Upper lobe of left lung (tissue), 6 donors: ENCODE measurements around the gene ANAPC16. TPM values are rescaled to one million over a fixed set of nuclear protein-coding genes. Genes with fewer than 3 reads are reported as not detected.

Source experiments
- ATAC-seq, 2 donors: fragments of 200-7000 bp; cut with Tn5 transposase; one replicate each; pipeline ENCODE4 v1.9.1; 2022; ENCODE audit warnings: mild to moderate bottlenecking in 2 of 2, moderate library complexity in 2 of 2; ENCODE audit not compliant: low FRiP score in 2 of 2
- DNase-seq, 2 donors: peaks; one replicate each; pipeline ENCODE4 v3.0.0-alpha.2; 2019 to 2020
- H3K27ac ChIP-seq, 4 donors: fragments of 200-600 bp; sonication (generic); one replicate each; pipeline ENCODE4 v1.5.1; 2016 to 2019
- H3K27me3 ChIP-seq, 4 donors: fragments of 200-600 bp; sonication (generic); one replicate each; pipeline ENCODE4 v1.5.1; 2017 to 2019
- H3K36me3 ChIP-seq, 4 donors: fragments of 200-600 bp; sonication (generic); one replicate each; pipeline ENCODE4 v1.5.1; 2016 to 2019
- H3K4me1 ChIP-seq, 4 donors: fragments of 200-600 bp; sonication (generic); one replicate each; pipeline ENCODE4 v1.5.1; 2018 to 2019
- H3K4me3 ChIP-seq, 4 donors: fragments of 200-600 bp; sonication (generic); one replicate each; pipeline ENCODE4 v1.5.1; 2017 to 2019; ENCODE audit warnings: mild to moderate bottlenecking in 2 of 4, moderate library complexity in 1 of 4
- H3K9me3 ChIP-seq, 4 donors: fragments of 200-600 bp; sonication (generic); one replicate each; pipeline ENCODE4 v1.5.1; 2018 to 2019
- EP300 ChIP-seq, 4 donors: sonication (generic); formaldehyde crosslinking; IDR thresholded peaks; one replicate each; pipeline ENCODE4 v1.5.1; 2017; ENCODE audit warnings: antibody characterized with exemption in 4 of 4, control low read depth in 2 of 4
- POLR2A ChIP-seq, 4 donors: fragments of 450-650 bp; IDR thresholded peaks; one replicate each; pipeline ENCODE4 v1.5.1; 2016 to 2017; ENCODE audit warnings: antibody characterized with exemption in 4 of 4, mild to moderate bottlenecking in 2 of 4
- POLR2AphosphoS5 ChIP-seq, 2 donors: sonication (generic); formaldehyde crosslinking; IDR thresholded peaks; one replicate each; pipeline ENCODE4 v1.5.1; 2017; ENCODE audit warnings: antibody characterized with exemption in 2 of 2
- WGBS, 2 donors: methylation state at CpG; one replicate each; pipeline ENCODE4 v1.1.5; 2017 to 2018; 5-methylcytosine and 5-hydroxymethylcytosine counted together
- total RNA-seq, 6 donors: library from RNA; depleted of rRNA in 4 of 6; stranded (reverse); fragments of >200 nt in 4 of 6; gene quantifications; one replicate each; pipeline versions ENCODE4 v1.1.0 to v1.2.1, GENCODE V29; 2016 to 2021
- TF ChIP-seq, protein P1 (sequence below), 6 experiments: fragments of 450-650 bp in 4 of 6; fragments of 200-600 bp in 2 of 6; sonication (generic) in 2 of 6; IDR thresholded peaks; one replicate each; pipeline ENCODE4 v1.5.1; 2016 to 2019; ENCODE audit warnings: antibody characterized with exemption in 6 of 6
- donor health status: DM: no; HTN: no; CAD: no; lungs with moderate emphysema.
- donor health status: DM: no; HTN: yes; CAD: no; lungs with severe emphysema.

ANAPC16 gene
- total RNA-seq, 6 donors from 2014 or later = 34.6 to 110 (median 92.6) TPM

DNA sequence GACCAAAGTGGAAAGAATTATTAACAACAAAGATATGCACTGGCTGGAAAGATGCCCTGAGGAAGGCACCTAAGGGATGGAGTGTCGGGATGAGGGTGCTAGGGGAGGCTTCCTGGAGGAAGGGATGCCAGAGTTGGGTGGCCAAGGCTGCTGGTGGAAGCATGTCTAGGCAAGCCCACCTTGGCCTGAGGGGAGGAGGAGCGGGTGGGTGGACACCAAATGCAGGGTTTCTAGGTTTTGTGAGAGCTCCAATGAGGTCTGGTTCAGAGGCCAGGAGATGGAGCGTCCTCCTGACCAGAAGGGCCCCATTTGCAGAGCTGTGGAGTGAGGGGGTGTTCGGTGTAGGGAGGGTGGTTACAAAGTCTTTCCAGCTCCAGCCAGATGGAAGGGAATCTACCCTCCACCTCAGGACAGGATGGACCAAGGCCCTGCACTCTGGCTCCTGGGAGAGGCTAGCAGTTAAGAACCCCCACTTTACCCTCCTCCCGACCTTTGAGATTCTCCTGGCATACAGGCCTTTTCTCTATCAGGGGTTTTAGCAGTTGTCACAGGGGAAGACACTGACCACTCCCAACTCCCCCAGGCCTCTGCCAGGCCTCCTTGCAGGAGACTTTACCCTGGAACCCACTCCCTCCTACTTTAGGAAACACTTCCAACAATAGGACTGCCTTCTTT, 54.9 kb downstream of the ANAPC16 start:
- H3K9me3 ChIP-seq = no peaks in the 10 kb centered on the region
- TF ChIP-seq EP300 (IDR thresholded peaks at IDR 0.05) (no peak), POLR2A (IDR thresholded peaks at IDR 0.05) (no peak), POLR2AphosphoS5 (IDR thresholded peaks at IDR 0.05) (no peak)
- TF ChIP-seq, protein P1, sequence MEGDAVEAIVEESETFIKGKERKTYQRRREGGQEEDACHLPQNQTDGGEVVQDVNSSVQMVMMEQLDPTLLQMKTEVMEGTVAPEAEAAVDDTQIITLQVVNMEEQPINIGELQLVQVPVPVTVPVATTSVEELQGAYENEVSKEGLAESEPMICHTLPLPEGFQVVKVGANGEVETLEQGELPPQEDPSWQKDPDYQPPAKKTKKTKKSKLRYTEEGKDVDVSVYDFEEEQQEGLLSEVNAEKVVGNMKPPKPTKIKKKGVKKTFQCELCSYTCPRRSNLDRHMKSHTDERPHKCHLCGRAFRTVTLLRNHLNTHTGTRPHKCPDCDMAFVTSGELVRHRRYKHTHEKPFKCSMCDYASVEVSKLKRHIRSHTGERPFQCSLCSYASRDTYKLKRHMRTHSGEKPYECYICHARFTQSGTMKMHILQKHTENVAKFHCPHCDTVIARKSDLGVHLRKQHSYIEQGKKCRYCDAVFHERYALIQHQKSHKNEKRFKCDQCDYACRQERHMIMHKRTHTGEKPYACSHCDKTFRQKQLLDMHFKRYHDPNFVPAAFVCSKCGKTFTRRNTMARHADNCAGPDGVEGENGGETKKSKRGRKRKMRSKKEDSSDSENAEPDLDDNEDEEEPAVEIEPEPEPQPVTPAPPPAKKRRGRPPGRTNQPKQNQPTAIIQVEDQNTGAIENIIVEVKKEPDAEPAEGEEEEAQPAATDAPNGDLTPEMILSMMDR (IDR thresholded peaks at IDR 0.05) = no peak
- no peak for DNase-seq
- H3K4me1 ChIP-seq = peaks cover 10 to 29% (median 20%) of the 10 kb centered on the region in 4 donors
- H3K27ac ChIP-seq = peak overlapping the region; percentile 13 to 98 (median 95)
- ATAC-seq = no peak
- no peaks in the 10 kb centered on the region for H3K27me3 ChIP-seq
- 88 to 91% methylated on average over 5 of the region's 5 CpGs for WGBS, 2 donors
- H3K36me3 ChIP-seq = peaks cover 4 to 13% (median 11%) of the 10 kb centered on the region in 4 donors
- no peak overlapping the region for H3K4me3 ChIP-seq

DNA sequence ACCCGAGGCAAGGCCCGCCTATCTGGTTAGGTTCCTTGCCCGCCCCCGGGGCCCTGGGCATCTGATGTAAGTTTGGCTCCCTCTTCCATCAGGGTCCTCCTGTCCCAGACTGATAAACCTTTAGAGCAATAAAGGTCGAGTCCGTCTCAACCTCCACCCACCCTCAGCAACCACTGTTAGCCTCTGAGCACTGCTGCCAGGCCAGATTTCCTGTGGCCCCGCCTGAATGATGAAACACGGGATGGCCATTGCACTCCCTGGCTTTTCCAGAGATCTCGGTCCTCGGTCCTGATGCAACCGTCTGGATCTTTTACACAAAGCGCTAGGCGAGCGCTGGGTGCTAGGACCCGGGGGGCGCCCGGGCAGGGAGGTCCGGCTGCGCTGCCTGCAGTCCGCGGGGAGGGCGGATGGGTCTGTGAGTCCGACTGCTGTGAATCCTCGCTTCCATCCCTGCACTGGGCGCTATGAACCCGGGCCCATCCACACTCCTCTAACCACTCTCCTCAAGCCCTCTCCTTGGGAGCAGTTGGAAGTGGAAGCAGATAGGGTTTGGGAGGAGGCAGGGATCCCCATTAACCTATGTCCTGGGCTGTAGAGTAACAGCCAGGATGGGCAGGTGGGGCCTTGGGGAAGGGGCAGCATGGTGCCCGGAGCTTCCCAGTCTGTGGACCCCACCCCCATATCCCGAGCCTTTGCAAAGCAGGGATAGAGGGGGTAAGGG, 57.0 kb downstream of the ANAPC16 start:
- DNase-seq (peak; percentile 94 to 95), ATAC-seq (peak; percentile 89 to 90)
- H3K27me3 ChIP-seq = no peaks in the 10 kb centered on the region
- peak overlapping the region; percentile 52 to 81 (median 78) for H3K4me3 ChIP-seq
- H3K27ac ChIP-seq = peak overlapping the region; percentile 90 to 98 (median 95)
- H3K36me3 ChIP-seq = peaks cover 4 to 21% (median 13%) of the 10 kb centered on the region in 4 donors
- TF ChIP-seq EP300 (IDR thresholded peaks at IDR 0.05) (peak in 2 of 4 donors; percentile 53 to 57), POLR2A (IDR thresholded peaks at IDR 0.05) (peak in 2 of 4 donors; percentile 31 to 52), POLR2AphosphoS5 (IDR thresholded peaks at IDR 0.05) (peak; percentile 85 to 90)
- TF ChIP-seq, protein P1 (IDR thresholded peaks at IDR 0.05) = no peak
- H3K4me1 ChIP-seq = peaks cover 13 to 48% (median 35%) of the 10 kb centered on the region in 4 donors
- H3K9me3 ChIP-seq = no peaks in the 10 kb centered on the region
- 4 to 13% methylated on average over 6 to 28 of the region's 28 CpGs for WGBS, 2 donors

DNA sequence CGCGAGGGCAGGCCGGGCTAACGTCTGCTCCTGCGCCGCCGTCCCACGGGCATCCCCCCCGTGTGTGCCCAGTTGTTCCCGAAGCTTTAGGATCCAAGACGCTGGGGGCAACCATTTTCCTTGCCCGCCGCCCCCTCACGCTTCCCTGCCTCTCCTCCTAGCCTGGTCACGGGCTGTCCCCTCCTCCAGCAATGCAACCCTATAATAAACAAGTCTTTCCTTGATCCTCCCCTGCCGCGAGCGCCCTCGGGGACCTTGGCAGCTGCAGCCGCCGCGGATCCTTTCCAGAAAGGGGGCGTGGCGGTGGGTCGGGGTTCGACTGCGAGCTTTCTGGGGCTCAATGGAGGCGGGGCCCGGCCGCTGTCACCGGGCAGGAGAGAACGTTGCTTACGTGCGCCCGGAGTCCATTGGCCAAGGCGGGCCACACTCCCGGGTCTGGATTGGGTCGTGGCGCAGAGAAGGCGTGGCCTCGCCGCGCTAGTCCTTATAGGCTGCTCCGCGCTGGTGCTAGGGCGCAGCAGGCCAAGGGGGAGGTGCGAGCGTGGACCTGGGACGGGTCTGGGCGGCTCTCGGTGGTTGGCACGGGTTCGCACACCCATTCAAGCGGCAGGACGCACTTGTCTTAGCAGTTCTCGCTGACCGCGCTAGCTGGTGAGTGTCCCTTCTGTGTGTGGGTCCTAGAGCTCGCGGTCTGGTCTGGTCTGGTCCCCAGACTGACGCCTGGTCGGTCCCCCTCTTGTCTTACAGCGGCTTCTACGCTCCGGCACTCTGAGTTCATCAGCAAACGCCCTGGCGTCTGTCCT, 57.8 kb downstream of the ANAPC16 start, which contains the start of gene DDIT4:
Gene DDIT4 (plus strand): TSS at position 515 of the 803 bp plus-strand sequence. CDS start 293 bp downstream, outside the sequence.
- DNase-seq (peak; percentile 99), ATAC-seq (peak; percentile 95 to 98)
- Histone ChIP-seq H3K9me3 (no peaks in the 10 kb centered on the region), H3K27ac (peak within 1 kb of the TSS; percentile 90 to 98 (median 97)), H3K36me3 (peaks cover 4 to 21% (median 13%) of the 10 kb centered on the region in 4 donors), H3K27me3 (no peaks in the 10 kb centered on the region), H3K4me1 (peaks cover 13 to 48% (median 35%) of the 10 kb centered on the region in 4 donors), H3K4me3 (peak within 1 kb of the TSS; percentile 76 to 95 (median 80))
- 1 to 2% methylated on average over 20 to 63 of the region's 67 CpGs for WGBS, 2 donors
- TF ChIP-seq, protein P1 (IDR thresholded peaks at IDR 0.05) = peak in 3 of 6 experiments; percentile 19 to 35 (median 19)
- TF ChIP-seq EP300 (IDR thresholded peaks at IDR 0.05) = peak in 1 of 4 donors; percentile 86
- peak; percentile 100 for TF ChIP-seq POLR2AphosphoS5 (IDR thresholded peaks at IDR 0.05)
- peak; percentile 90 to 100 (median 98) for TF ChIP-seq POLR2A (IDR thresholded peaks at IDR 0.05)

DNA sequence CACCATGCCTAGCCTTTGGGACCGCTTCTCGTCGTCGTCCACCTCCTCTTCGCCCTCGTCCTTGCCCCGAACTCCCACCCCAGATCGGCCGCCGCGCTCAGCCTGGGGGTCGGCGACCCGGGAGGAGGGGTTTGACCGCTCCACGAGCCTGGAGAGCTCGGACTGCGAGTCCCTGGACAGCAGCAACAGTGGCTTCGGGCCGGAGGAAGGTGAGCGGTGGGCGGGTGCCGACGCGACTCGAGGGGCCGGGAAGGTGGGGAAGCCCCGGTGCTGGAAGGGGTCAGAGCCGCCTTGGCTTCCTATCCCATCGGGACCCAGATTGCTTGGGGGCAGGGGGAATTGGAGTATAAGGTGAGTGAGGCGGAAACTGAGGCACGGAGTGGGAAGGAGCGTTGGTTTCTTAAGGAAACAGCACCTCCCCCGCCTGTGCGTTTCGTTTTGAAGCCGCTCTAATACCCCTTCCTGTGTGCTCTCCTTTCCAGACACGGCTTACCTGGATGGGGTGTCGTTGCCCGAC, 58.5 kb downstream of the ANAPC16 start:
- Histone ChIP-seq H3K4me3 (peak overlapping the region; percentile 76 to 95 (median 80)), H3K9me3 (no peaks in the 10 kb centered on the region), H3K4me1 (peaks cover 13 to 48% (median 35%) of the 10 kb centered on the region in 4 donors), H3K27ac (peak overlapping the region; percentile 90 to 98 (median 97)), H3K27me3 (no peaks in the 10 kb centered on the region), H3K36me3 (peaks cover 4 to 21% (median 13%) of the 10 kb centered on the region in 4 donors)
- DNase-seq (peak; percentile 34 to 88), ATAC-seq (peak in 1 of 2 donors; percentile 0)
- WGBS, 2 donors = 1 to 2% methylated on average over 28 to 39 of the region's 40 CpGs
- TF ChIP-seq POLR2AphosphoS5 (IDR thresholded peaks at IDR 0.05) = no peak
- TF ChIP-seq EP300 (IDR thresholded peaks at IDR 0.05) = no peak
- TF ChIP-seq, protein P1 (IDR thresholded peaks at IDR 0.05) = no peak
- no peak for TF ChIP-seq POLR2A (IDR thresholded peaks at IDR 0.05)
